ENCODE results near the gene EYA2.
A peak's percentile ranks its signal among the peaks of the same experiment; 100 is the strongest.
"Not testable (repeated sequence)": the region's sequence is repeated elsewhere in the genome, so short reads cannot be mapped to it uniquely, and the experiment has no call there.

Gene EYA2

DNA sequence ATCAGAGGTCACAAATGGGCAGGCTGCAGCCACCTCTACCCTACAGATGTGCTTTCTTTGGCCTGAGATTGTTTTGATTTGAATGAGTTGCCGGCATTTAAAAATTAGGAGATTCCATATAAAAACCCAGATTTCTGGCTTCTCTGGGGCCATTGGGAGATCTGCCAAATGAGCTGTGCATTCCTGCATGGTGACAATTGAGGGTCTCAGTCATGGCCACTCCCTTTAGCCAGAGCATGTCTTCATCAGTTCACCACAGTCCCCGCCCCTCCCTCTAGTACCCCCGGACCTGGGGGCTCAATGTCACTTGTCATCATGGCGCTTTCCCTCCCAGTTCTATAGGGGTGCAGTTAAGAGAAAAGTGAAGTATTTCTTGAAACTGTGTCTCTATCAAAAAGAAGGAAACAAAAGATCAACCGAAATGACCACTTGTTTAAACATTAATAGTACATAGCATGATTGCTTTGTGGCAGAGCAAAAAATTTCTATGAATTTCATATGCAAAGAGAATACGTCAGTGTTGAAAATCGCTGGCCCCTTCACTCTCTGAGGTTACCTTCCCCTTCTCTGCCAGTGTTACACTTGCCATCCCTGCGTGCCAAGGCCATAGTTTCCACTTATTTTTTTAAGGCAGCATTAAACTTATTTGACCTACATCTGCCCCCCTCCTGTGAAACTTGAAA, 21.1 kb downstream of the EYA2 start:
- no peak overlapping the region for H3K4me3 ChIP-seq (ENCODE audit: low read length)
- DNase-seq (ENCODE audit: low read depth), result no peak
- TF ChIP-seq, protein P1, sequence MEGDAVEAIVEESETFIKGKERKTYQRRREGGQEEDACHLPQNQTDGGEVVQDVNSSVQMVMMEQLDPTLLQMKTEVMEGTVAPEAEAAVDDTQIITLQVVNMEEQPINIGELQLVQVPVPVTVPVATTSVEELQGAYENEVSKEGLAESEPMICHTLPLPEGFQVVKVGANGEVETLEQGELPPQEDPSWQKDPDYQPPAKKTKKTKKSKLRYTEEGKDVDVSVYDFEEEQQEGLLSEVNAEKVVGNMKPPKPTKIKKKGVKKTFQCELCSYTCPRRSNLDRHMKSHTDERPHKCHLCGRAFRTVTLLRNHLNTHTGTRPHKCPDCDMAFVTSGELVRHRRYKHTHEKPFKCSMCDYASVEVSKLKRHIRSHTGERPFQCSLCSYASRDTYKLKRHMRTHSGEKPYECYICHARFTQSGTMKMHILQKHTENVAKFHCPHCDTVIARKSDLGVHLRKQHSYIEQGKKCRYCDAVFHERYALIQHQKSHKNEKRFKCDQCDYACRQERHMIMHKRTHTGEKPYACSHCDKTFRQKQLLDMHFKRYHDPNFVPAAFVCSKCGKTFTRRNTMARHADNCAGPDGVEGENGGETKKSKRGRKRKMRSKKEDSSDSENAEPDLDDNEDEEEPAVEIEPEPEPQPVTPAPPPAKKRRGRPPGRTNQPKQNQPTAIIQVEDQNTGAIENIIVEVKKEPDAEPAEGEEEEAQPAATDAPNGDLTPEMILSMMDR (conservative IDR thresholded peaks at IDR 0.05; ENCODE audit: low read length), result no peak

- no peak overlapping the region for H3K4me3 ChIP-seq (ENCODE audit: low read length)
- TF ChIP-seq, protein P1 (conservative IDR thresholded peaks at IDR 0.05; ENCODE audit: low read length), result no peak
- DNase-seq (ENCODE audit: low read depth), result no peak
These were observed 21.6 kb downstream of the EYA2 start for GRCh38 chr20:46916258-46916603.

GRCh38 chr20:46917155-46917554, 22.5 kb downstream of the EYA2 start:
- no peak overlapping the region for H3K4me3 ChIP-seq (ENCODE audit: low read length)
- TF ChIP-seq, protein P1 (conservative IDR thresholded peaks at IDR 0.05; ENCODE audit: low read length), result no peak
- DNase-seq (ENCODE audit: low read depth), result no peak

DNA sequence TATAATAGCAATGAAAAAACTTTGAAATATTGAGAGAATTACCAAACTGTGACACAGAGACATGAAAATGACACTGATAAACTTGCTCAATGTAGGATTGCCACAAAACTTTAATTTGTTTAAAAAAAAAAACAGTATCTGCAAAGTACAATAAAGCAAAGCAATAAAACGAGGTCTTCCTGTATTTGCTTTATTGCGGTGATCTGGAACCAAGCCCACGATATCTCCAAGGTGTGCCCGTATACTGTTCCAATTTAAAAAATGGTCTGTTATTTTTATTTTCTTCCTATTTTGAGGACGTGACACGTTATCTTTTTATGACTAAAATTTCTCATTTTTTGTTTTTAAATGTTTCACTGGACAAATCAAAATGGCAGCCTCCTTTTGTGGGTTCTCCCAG, 25.5 kb downstream of the EYA2 start:
- DNase-seq (ENCODE audit: low read depth), result no peak
- H3K4me3 ChIP-seq (ENCODE audit: low read length), result no peak overlapping the region
- TF ChIP-seq, protein P1 (conservative IDR thresholded peaks at IDR 0.05; ENCODE audit: low read length), result no peak

DNA sequence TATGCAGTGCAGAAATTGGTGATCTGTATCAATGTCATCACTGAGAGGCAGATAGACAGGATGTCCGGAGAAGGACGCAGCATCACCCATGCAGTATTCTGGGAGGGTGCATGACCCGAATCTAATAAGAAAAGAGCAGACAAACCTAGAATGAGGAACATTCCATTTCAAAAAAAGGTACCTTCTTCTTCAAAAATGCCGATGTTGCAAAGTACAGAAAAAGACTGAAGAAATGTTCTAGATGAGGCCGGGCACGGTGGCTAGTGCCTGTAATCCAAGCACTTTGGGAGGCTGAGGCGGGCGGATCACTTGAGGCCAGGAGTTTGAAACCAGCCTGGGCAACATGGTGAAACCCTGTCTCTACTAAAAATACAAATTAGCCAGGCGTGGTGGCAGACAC, 28.2 kb downstream of the EYA2 start:
- not testable (repeated sequence) for DNase-seq (ENCODE audit: low read depth)

GRCh38 chr20:46923550-46923949, 28.9 kb downstream of the EYA2 start:
- no peak for DNase-seq (ENCODE audit: low read depth)
- H3K4me3 ChIP-seq (ENCODE audit: low read length), result no peak overlapping the region
- TF ChIP-seq, protein P1 (conservative IDR thresholded peaks at IDR 0.05; ENCODE audit: low read length), result no peak

More for the DNA sequence above, 28.2 kb downstream of the EYA2 start:
- H3K4me3 ChIP-seq (ENCODE audit: low read length), result not testable (repeated sequence)

GRCh38 chr20:46928580-46929132, 34.0 kb downstream of the EYA2 start:
- TF ChIP-seq, protein P1 (conservative IDR thresholded peaks at IDR 0.05; ENCODE audit: low read length), result no peak
- H3K4me3 ChIP-seq (ENCODE audit: low read length), result no peak overlapping the region
- DNase-seq (ENCODE audit: low read depth), result peak; percentile 66
